ENCODE results near the gene PRPF19.

- no peak for TF ChIP-seq POLR2AphosphoS5 (IDR thresholded peaks at IDR 0.05)
- TF ChIP-seq, protein P1, sequence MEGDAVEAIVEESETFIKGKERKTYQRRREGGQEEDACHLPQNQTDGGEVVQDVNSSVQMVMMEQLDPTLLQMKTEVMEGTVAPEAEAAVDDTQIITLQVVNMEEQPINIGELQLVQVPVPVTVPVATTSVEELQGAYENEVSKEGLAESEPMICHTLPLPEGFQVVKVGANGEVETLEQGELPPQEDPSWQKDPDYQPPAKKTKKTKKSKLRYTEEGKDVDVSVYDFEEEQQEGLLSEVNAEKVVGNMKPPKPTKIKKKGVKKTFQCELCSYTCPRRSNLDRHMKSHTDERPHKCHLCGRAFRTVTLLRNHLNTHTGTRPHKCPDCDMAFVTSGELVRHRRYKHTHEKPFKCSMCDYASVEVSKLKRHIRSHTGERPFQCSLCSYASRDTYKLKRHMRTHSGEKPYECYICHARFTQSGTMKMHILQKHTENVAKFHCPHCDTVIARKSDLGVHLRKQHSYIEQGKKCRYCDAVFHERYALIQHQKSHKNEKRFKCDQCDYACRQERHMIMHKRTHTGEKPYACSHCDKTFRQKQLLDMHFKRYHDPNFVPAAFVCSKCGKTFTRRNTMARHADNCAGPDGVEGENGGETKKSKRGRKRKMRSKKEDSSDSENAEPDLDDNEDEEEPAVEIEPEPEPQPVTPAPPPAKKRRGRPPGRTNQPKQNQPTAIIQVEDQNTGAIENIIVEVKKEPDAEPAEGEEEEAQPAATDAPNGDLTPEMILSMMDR (IDR thresholded peaks at IDR 0.05), result no peak
- TF ChIP-seq EP300 (IDR thresholded peaks at IDR 0.05), result no peak
These were observed 61.0 kb downstream of the PRPF19 start for GRCh38 chr11:60845338-60845737.

Data from esophagus muscularis mucosa (tissue), 4 donors.